ENCODE data around the gene GRID2IP. TPM values are rescaled to one million over a fixed set of nuclear protein-coding genes. Genes with fewer than 3 reads are reported as not detected.

The GRID2IP gene
- total RNA-seq, 3 donors from 2014 or later (not counting 1 experiment from before 2014, with no cell fraction given), result 0.39 to 0.45 (median 0.40) TPM

DNA sequence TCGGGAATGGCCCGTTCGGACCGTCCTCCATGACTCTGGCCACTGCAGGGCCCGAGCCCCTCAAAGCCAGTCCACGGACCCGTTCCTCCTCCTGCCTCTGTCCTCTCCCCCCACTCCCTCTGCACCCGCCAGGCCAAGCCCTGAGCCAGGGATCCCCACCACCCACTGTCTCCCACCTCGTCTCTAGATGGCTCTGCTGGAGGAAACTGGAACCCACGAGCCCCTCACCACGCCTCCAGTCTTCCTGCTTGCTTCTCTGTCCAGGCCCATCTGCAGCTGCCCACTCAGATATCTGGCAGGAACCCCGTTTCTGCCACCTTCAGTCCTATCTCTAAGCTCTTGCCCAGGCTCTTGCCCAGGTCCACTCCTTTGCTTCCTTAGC lies 24.3 kb downstream of the GRID2IP start:
- DNase-seq (no peak), ATAC-seq (no peak)
- Histone ChIP-seq H3K4me3 (ENCODE audit: low read length) (no peak overlapping the region), H3K9me3 (ENCODE audit: control insufficient read depth, insufficient read depth, low read length) (no peaks in the 10 kb centered on the region), H3K4me1 (ENCODE audit: control insufficient read depth, insufficient read depth, low read length) (peaks cover 20% of the 10 kb centered on the region), H3K36me3 (ENCODE audit: control insufficient read depth, insufficient read depth, low read length) (no peaks in the 10 kb centered on the region), H3K27ac (ENCODE audit: low read length) (no peak overlapping the region), H3K27me3 (ENCODE audit: control insufficient read depth, insufficient read depth, low read length) (peaks cover 13% of the 10 kb centered on the region)
- 35% methylated on average over 12 of the region's 12 CpGs for WGBS (ENCODE audit: insufficient coverage)
- no peak for TF ChIP-seq CTCF (IDR thresholded peaks at IDR 0.05)
- Mint-ChIP-seq H3K36me3 (no peaks in the 10 kb centered on the region), H3K9me3 (no peaks in the 10 kb centered on the region), H3K27ac (peak overlapping the region in 1 of 2 donors; percentile 70), H3K27me3 (ENCODE audit: low read depth in 2 of 2) (peaks cover 16 to 35% of the 10 kb centered on the region in 2 donors), H3K4me3 (peak overlapping the region; percentile 77), H3K4me1 (peaks cover 6 to 15% of the 10 kb centered on the region in 2 donors)
- intact Hi-C loops (cut with micrococcal nuclease), result no loop called here

DNA sequence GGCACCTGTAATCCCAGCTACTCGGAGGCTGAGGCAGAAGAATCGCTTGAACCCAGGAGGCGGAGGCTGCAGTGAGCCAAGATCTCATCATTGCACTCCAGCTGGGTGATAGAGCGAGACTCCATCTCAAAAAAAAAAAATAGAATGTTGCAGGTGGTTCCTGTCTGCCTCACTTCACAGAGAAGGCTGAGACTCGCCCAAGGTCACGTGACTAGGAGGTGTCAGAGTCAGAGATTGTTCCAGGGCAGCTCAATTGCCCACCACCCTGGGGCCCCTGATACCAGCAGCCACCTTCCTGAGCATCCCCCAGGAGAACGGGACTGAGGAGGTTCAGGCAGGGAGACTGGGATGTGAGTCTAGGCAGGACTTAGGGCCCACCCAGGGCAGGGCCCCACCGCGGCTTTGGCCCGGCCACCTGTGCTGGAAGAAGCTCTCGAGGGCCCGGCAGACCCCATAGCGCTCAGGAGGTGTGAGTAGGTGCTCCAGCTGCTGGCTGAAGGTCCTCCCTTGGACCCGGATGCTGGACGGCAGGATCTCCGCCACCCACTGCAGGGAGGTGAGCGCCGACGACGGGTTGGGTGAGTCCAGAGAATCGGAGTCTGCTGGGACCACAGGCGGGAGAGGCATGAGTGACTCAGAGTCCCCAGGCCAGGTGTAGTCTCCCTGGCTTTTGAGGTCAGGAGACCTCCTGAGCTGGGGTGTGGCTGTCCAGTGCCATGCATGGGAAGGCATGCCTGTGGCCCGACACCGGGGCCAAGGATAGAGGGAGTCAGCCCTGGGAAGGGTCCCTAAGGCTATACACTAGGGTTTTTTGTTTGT lies 30.9 kb downstream of the GRID2IP start:
- ATAC-seq, result no peak
- Histone ChIP-seq H3K27me3 (ENCODE audit: control insufficient read depth, insufficient read depth, low read length) (no peaks in the 10 kb centered on the region), H3K36me3 (ENCODE audit: control insufficient read depth, insufficient read depth, low read length) (no peaks in the 10 kb centered on the region), H3K27ac (ENCODE audit: low read length) (no peak overlapping the region), H3K4me3 (ENCODE audit: low read length) (no peak overlapping the region), H3K4me1 (ENCODE audit: control insufficient read depth, insufficient read depth, low read length) (peaks cover 6% of the 10 kb centered on the region), H3K9me3 (ENCODE audit: control insufficient read depth, insufficient read depth, low read length) (no peaks in the 10 kb centered on the region)
- H3K36me3 Mint-ChIP-seq, result no peaks in the 10 kb centered on the region
- H3K4me3 Mint-ChIP-seq, result no peak overlapping the region
- H3K27ac Mint-ChIP-seq, result no peak overlapping the region
- H3K9me3 Mint-ChIP-seq, result no peaks in the 10 kb centered on the region
- intact Hi-C loops (cut with micrococcal nuclease), result no loop called here
- WGBS (ENCODE audit: insufficient coverage), result 83% methylated on average over 24 of the region's 24 CpGs
- no peak for TF ChIP-seq CTCF (IDR thresholded peaks at IDR 0.05)
- peaks cover 6 to 9% of the 10 kb centered on the region in 2 donors for H3K4me1 Mint-ChIP-seq
- peaks cover 6 to 14% of the 10 kb centered on the region in 2 donors for H3K27me3 Mint-ChIP-seq (ENCODE audit: low read depth in 2 of 2)
- DNase-seq, result no peak

- peak overlapping the region; percentile 79 for H3K4me3 Mint-ChIP-seq
- no peaks in the 10 kb centered on the region for H3K36me3 ChIP-seq (ENCODE audit: control insufficient read depth, insufficient read depth, low read length)
- H3K27me3 Mint-ChIP-seq (ENCODE audit: low read depth in 2 of 2), result peaks cover 0 to 9% of the 10 kb centered on the region in 2 donors
- peaks cover 6% of the 10 kb centered on the region for H3K4me1 ChIP-seq (ENCODE audit: control insufficient read depth, insufficient read depth, low read length)
- peak; percentile 50 to 79 for DNase-seq
- peak overlapping the region; percentile 27 for H3K4me3 ChIP-seq (ENCODE audit: low read length)
- intact Hi-C loops (cut with micrococcal nuclease), result loop anchor here (10.0 kb wide), 1 partner anchor 418 kb away; no protein-coding TSS in a partner anchor
- WGBS (ENCODE audit: insufficient coverage), result 6% methylated on average over 17 of the region's 17 CpGs
- no peak overlapping the region for H3K27ac ChIP-seq (ENCODE audit: low read length)
- no peaks in the 10 kb centered on the region for H3K9me3 ChIP-seq (ENCODE audit: control insufficient read depth, insufficient read depth, low read length)
- no peaks in the 10 kb centered on the region for H3K36me3 Mint-ChIP-seq
- peaks cover 6 to 14% of the 10 kb centered on the region in 2 donors for H3K4me1 Mint-ChIP-seq
- TF ChIP-seq CTCF (IDR thresholded peaks at IDR 0.05), result peak; percentile 83
- H3K27me3 ChIP-seq (ENCODE audit: control insufficient read depth, insufficient read depth, low read length), result no peaks in the 10 kb centered on the region
- H3K27ac Mint-ChIP-seq, result peak overlapping the region in 1 of 2 donors; percentile 18
- peak; percentile 71 to 86 (median 82) for ATAC-seq
- no peaks in the 10 kb centered on the region for H3K9me3 Mint-ChIP-seq
These were observed 34.8 kb downstream of the GRID2IP start for GRCh38 chr7:6516387-6516983.

All from natural killer cell (primary cell).